ENCODE data around the gene PIK3R5.

DNA sequence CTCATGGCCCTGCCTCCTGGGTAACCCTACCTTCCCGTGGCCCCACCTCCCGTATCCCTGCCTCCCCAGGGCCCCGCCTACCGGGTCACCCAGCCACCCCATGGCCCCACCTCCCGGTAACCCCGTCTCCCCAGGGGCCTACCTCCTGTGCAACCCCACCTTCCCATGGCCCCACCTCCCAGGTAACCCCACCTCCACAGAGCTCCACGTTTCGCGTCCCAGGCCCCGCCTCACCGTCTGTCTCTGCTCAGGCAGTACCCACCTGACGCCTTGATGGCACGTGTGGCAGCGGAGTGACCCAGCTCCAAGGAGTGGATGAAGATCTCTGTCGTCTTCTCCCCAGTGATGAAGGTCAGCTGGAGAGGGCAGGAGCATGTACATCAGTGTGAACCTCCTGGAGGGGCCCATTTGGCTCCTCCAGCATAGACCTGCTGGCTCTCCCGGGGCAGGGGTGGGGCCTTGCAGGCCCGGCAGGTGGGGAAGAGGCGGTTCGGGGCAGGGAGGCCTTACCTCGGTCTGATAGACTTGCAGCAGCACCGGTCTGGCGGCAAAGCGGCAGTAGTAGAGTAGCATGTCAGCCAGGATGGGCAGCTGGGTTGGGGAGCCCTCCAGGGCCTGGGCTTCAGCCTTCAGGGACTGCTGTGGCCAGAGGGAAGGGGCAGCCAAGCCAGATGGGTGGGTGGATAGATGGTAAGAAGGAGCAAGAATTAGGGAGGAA lies 79.4 kb downstream of the PIK3R5 start:
- TF ChIP-seq, protein P1, sequence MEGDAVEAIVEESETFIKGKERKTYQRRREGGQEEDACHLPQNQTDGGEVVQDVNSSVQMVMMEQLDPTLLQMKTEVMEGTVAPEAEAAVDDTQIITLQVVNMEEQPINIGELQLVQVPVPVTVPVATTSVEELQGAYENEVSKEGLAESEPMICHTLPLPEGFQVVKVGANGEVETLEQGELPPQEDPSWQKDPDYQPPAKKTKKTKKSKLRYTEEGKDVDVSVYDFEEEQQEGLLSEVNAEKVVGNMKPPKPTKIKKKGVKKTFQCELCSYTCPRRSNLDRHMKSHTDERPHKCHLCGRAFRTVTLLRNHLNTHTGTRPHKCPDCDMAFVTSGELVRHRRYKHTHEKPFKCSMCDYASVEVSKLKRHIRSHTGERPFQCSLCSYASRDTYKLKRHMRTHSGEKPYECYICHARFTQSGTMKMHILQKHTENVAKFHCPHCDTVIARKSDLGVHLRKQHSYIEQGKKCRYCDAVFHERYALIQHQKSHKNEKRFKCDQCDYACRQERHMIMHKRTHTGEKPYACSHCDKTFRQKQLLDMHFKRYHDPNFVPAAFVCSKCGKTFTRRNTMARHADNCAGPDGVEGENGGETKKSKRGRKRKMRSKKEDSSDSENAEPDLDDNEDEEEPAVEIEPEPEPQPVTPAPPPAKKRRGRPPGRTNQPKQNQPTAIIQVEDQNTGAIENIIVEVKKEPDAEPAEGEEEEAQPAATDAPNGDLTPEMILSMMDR (conservative IDR thresholded peaks at IDR 0.05 in 1 of 2, IDR thresholded peaks at IDR 0.05 in 1 of 2; ENCODE audit: low read depth in 1 of 2, low read length in 2 of 2) = no peak
- no peak for TF ChIP-seq EZH2 (IDR thresholded peaks at IDR 0.05; ENCODE audit: low read length, missing control alignments)

Data from fibroblast of lung (primary cell).